GM23338 (cell line): ENCODE results near the gene CACNB1. TPM values are rescaled to one million over a fixed set of nuclear protein-coding genes. Genes with fewer than 3 reads are reported as not detected.

ENCODE experiments used
- ATAC-seq: fragments of 200-7000 bp; cut with Tn5 transposase; 3 replicates; pipeline ENCODE4 v1.9.1; 2020
- DNase-seq: peaks from one replicate; pipeline ENCODE4 v3.0.0-alpha.2; 2015; ENCODE audit warnings: low spot score
- H2AFZ ChIP-seq: fragments of 200-600 bp; sonication (generic); 2 replicates; pipeline ENCODE4 v1.8.0; 2016; ENCODE audit warnings: antibody characterized with exemption, mild to moderate bottlenecking, moderate library complexity
- H3F3A ChIP-seq: fragments of 200-600 bp; sonication (generic); replicated peaks from 2 replicates; pipeline ENCODE4 v1.8.0; 2017; ENCODE audit warnings: antibody characterized with exemption, mixed run types, low read depth
- H3K27ac ChIP-seq: fragments of 200-600 bp; sonication (generic); 2 replicates; pipeline ENCODE4 v1.6.1; 2016; ENCODE audit warnings: low read depth
- H3K27me3 ChIP-seq: fragments of 200-600 bp; sonication (generic); 2 replicates; pipeline ENCODE4 v1.8.0; 2016; ENCODE audit warnings: mild to moderate bottlenecking, mixed run types, moderate library complexity; ENCODE audit not compliant: insufficient read depth
- H3K36me3 ChIP-seq: fragments of 200-600 bp; sonication (generic); 2 replicates; pipeline ENCODE4 v1.8.0; 2016; ENCODE audit warnings: mild to moderate bottlenecking; ENCODE audit not compliant: insufficient read depth
- H3K4me1 ChIP-seq: fragments of 200-600 bp; sonication (generic); 2 replicates; pipeline ENCODE4 v1.8.0; 2016; ENCODE audit warnings: mild to moderate bottlenecking, moderate library complexity; ENCODE audit not compliant: insufficient read depth
- H3K4me2 ChIP-seq: fragments of 200-600 bp; sonication (generic); 2 replicates; pipeline ENCODE4 v1.7.1; 2017; ENCODE audit warnings: mixed run types
- H3K4me3 ChIP-seq: fragments of 200-600 bp; sonication (generic); 2 replicates; pipeline ENCODE4 v1.6.1; 2016; ENCODE audit warnings: mixed run types
- H3K79me2 ChIP-seq: fragments of 200-600 bp; sonication (generic); replicated peaks from 2 replicates; pipeline ENCODE4 v1.8.0; 2017; ENCODE audit warnings: mild to moderate bottlenecking; ENCODE audit not compliant: insufficient read depth
- H3K9me2 ChIP-seq: fragments of 200-600 bp; sonication (generic); 2 replicates; pipeline ENCODE4 v1.8.0; 2017; ENCODE audit not compliant: insufficient read depth
- H4K20me1 ChIP-seq: fragments of 200-600 bp; sonication (generic); replicated peaks from 2 replicates; pipeline ENCODE4 v1.8.0; 2017; ENCODE audit warnings: mild to moderate bottlenecking; ENCODE audit not compliant: insufficient read depth
- H3K27ac Mint-ChIP-seq: 2 replicates; pipeline ENCODE4 v1.8.0; 2020; ENCODE audit warnings: inconsistent platforms, mild to moderate bottlenecking, moderate library complexity, mixed read lengths
- H3K27me3 Mint-ChIP-seq: 3 replicates; pipeline ENCODE4 v1.8.0; 2022; ENCODE audit warnings: low read depth, mild to moderate bottlenecking, moderate library complexity, mixed read lengths, inconsistent platforms; ENCODE audit not compliant: insufficient read depth, poor library complexity
- H3K36me3 Mint-ChIP-seq: 3 replicates; pipeline ENCODE4 v1.8.0; 2021; ENCODE audit warnings: low read depth, mild to moderate bottlenecking, inconsistent platforms, moderate library complexity, mixed read lengths
- H3K4me1 Mint-ChIP-seq: 3 replicates; pipeline ENCODE4 v1.8.0; 2020; ENCODE audit warnings: mild to moderate bottlenecking, inconsistent platforms, mixed read lengths
- H3K4me3 Mint-ChIP-seq: 3 replicates; pipeline ENCODE4 v1.8.0; 2021; ENCODE audit warnings: moderate library complexity, mild to moderate bottlenecking, inconsistent platforms, mixed read lengths
- H3K9me3 Mint-ChIP-seq: 3 replicates; pipeline ENCODE4 v1.8.0; 2020; ENCODE audit warnings: moderate library complexity, mild to moderate bottlenecking, inconsistent platforms, mixed read lengths
- CREB1 ChIP-seq: fragments of 250-450 bp; sonication (Bioruptor Pico); IDR thresholded peaks from 2 replicates; pipeline ENCODE4 v1.5.0; 2020; ENCODE audit warnings: low read depth, mild to moderate bottlenecking, moderate library complexity
- CTCF ChIP-seq, 2 experiments: fragments of 200-600 bp in 1 of 2; sonication (generic) in 1 of 2; conservative IDR thresholded peaks; 2 replicates each; pipeline versions ENCODE4 v1.5.1 to v1.6.1; 2016 to 2017; ENCODE audit warnings: antibody characterized with exemption in 2 of 2, low read depth in 2 of 2, mild to moderate bottlenecking in 2 of 2, moderate library complexity in 1 of 2
- ETS1 ChIP-seq: IDR thresholded peaks from 2 replicates; pipeline ENCODE4 v1.6.1; 2016; ENCODE audit warnings: antibody characterized with exemption
- EZH2 ChIP-seq: fragments of 200-600 bp; sonication (generic); IDR thresholded peaks from one replicate; pipeline ENCODE4 v1.8.0; 2017; ENCODE audit warnings: antibody characterized with exemption, mild to moderate bottlenecking, low read depth; ENCODE audit not compliant: unreplicated experiment
- EZH2phosphoT487 ChIP-seq: fragments of 200-600 bp; sonication (generic); IDR thresholded peaks from one replicate; pipeline ENCODE4 v1.8.1; 2018; ENCODE audit warnings: antibody characterized with exemption; ENCODE audit not compliant: unreplicated experiment
- JUNB ChIP-seq: IDR thresholded peaks from one replicate; pipeline ENCODE4 v1.6.1; 2016; ENCODE audit warnings: antibody characterized with exemption; ENCODE audit not compliant: unreplicated experiment
- NANOG ChIP-seq: IDR thresholded peaks from 2 replicates; pipeline ENCODE4 v1.6.1; 2016; ENCODE audit warnings: antibody characterized with exemption, borderline replicate concordance
- POLR2AphosphoS5 ChIP-seq: IDR thresholded peaks from 2 replicates; pipeline ENCODE4 v1.6.1; 2016; ENCODE audit warnings: antibody characterized with exemption, low read depth
- REST ChIP-seq: IDR thresholded peaks from one replicate; pipeline ENCODE4 v1.6.1; 2018; ENCODE audit warnings: antibody characterized with exemption; ENCODE audit not compliant: unreplicated experiment
- STAT1 ChIP-seq: IDR thresholded peaks from one replicate; pipeline ENCODE4 v1.6.1; 2016; ENCODE audit warnings: antibody characterized with exemption; ENCODE audit not compliant: unreplicated experiment
- ZNF114 ChIP-seq: fragments of 250-450 bp; sonication (Bioruptor Pico); IDR thresholded peaks from 2 replicates; pipeline ENCODE4 v1.5.0; 2020; ENCODE audit warnings: mild to moderate bottlenecking, moderate library complexity
- ZNF331 ChIP-seq: fragments of 250-450 bp; sonication (Bioruptor Pico); IDR thresholded peaks from 2 replicates; pipeline ENCODE4 v1.5.0; 2020; ENCODE audit warnings: low read depth, mild to moderate bottlenecking, moderate library complexity
- ZNF462 ChIP-seq: fragments of 250-450 bp; sonication (Bioruptor Pico); IDR thresholded peaks from 2 replicates; pipeline ENCODE4 v1.5.0; 2020; ENCODE audit warnings: mild to moderate bottlenecking, moderate library complexity
- polyA plus RNA-seq: library from polyadenylated mRNA; unstranded; fragments of >200 nt; fragmentation: Nextera tagmentation; extraction: Ambion mirVana; gene quantifications from 2 replicates; pipeline ENCODE4 v1.2.1, GENCODE V29; 2016
- total RNA-seq: library from RNA; depleted of rRNA; stranded (reverse); fragments of >200 nt; shearing (Covaris generic); gene quantifications from 2 replicates; pipeline ENCODE4 v1.2.3, GENCODE V29; 2014

CACNB1 gene
- total and polyA plus RNA-seq, 2 experiments from 2014 or later = 8.4 to 13.1 TPM

GRCh38 chr17:39165841-39166349, 31.6 kb downstream of the CACNB1 start, which contains the start of gene ARL5C:
ARL5C (minus strand) TSS chr17:39166161; CDS start chr17:39165760, 401 bp downstream.
- DNase-seq = no peak
- Histone ChIP-seq H4K20me1 (no peaks in the 10 kb centered on the region), H3F3A (peaks cover 6% of the 10 kb centered on the region; the same call in 1 of the 2 replicates), H3K4me1 (peaks cover 20% of the 10 kb centered on the region; the same call in 1 of the 2 replicates), H3K79me2 (no peaks in the 10 kb centered on the region), H3K4me2 (peak within 1 kb of the TSS; percentile 81), H3K27ac (no peak within 1 kb of the TSS), H3K36me3 (no peaks in the 10 kb centered on the region), H3K27me3 (peaks cover 33% of the 10 kb centered on the region), H3K4me3 (peak within 1 kb of the TSS; percentile 87), H3K9me2 (no peaks in the 10 kb centered on the region), H2AFZ (peak within 1 kb of the TSS; percentile 98)
- H3K4me1 Mint-ChIP-seq = peaks cover 9% of the 10 kb centered on the region
- peak; percentile 9 for ATAC-seq
- H3K4me3 Mint-ChIP-seq = peak within 1 kb of the TSS; percentile 89
- TF ChIP-seq EZH2 (no peak), POLR2AphosphoS5 (no peak), STAT1 (no peak), REST (no peak), CTCF (conservative IDR thresholded peaks at IDR 0.05; ENCODE audit: low read depth in 2 of 2) (no peak), ETS1 (no peak), CREB1 (CRISPR knock-in tag) (no peak), ZNF114 (CRISPR knock-in tag) (no peak), ZNF331 (no peak), ZNF462 (CRISPR knock-in tag) (no peak), EZH2phosphoT487 (no peak), NANOG (no peak), JUNB (no peak)
- no peak within 1 kb of the TSS for H3K27ac Mint-ChIP-seq
- peaks cover 7% of the 10 kb centered on the region; the same call in 1 of the 3 replicates for H3K36me3 Mint-ChIP-seq
- peaks cover 9% of the 10 kb centered on the region; the same call in 2 of the 3 replicates for H3K9me3 Mint-ChIP-seq
- peaks cover 25% of the 10 kb centered on the region for H3K27me3 Mint-ChIP-seq
